H1 (cell line): ENCODE results near the gene GSTM2. TPM values are rescaled to one million over a fixed set of nuclear protein-coding genes. Genes with fewer than 3 reads are reported as not detected.

Source experiments
- CTCF ChIA-PET: fragments of 300-600 bp; sonication (Branson Sonifier 250); formaldehyde crosslinking; loops from one replicate; lab custom pipeline; 2021; ENCODE audit not compliant: partially characterized antibody; lab: Charles Lee
- POLR2A ChIA-PET: fragments of 300-600 bp; sonication (Branson Sonifier 250); formaldehyde crosslinking; loops from one replicate; lab custom pipeline; 2021; ENCODE audit warnings: inconsistent platforms; ENCODE audit not compliant: partially characterized antibody; lab: Charles Lee
- DNase-seq, 2 experiments: peaks; one replicate each; pipeline versions ENCODE4 v3.0.0 to v3.0.0-alpha.2; 2010 to 2022; ENCODE audit warnings: low spot score in 2 of 2, low read depth in 1 of 2, mixed read lengths in 1 of 2
- FAIRE-seq: peaks from 2 replicates; lab custom pipeline; 2011; peaks lifted over from hg19 to GRCh38; lab: Jason Lieb, UNC
- H2AFZ ChIP-seq: 2 replicates; pipeline ENCODE4 v1.8.1; 2012; ENCODE audit warnings: low read length, inconsistent platforms
- H2AK5ac ChIP-seq: 2 replicates; pipeline ENCODE4 v1.6.1; 2013; ENCODE audit warnings: low read depth, low read length
- H2BK120ac ChIP-seq: replicated peaks from 2 replicates; pipeline ENCODE3; 2013; ENCODE audit warnings: low read depth, low read length, inconsistent platforms
- H2BK12ac ChIP-seq: 2 replicates; pipeline ENCODE4 v1.6.1; 2013; ENCODE audit warnings: low read depth, low read length
- H2BK15ac ChIP-seq: 2 replicates; pipeline ENCODE4 v1.6.1; 2013; ENCODE audit warnings: low read length
- H2BK20ac ChIP-seq: 2 replicates; pipeline ENCODE4 v1.6.1; 2013; ENCODE audit warnings: low read length
- H2BK5ac ChIP-seq: 2 replicates; pipeline ENCODE4 v1.6.1; 2013; ENCODE audit warnings: low read depth, low read length
- H3K14ac ChIP-seq: 2 replicates; pipeline ENCODE4 v1.6.1; 2013; ENCODE audit warnings: inconsistent platforms; ENCODE audit not compliant: insufficient read length
- H3K18ac ChIP-seq: 2 replicates; pipeline ENCODE4 v1.6.1; 2013; ENCODE audit warnings: low read length; ENCODE audit errors: extremely low read depth
- H3K23ac ChIP-seq: 2 replicates; pipeline ENCODE4 v1.6.1; 2013; ENCODE audit warnings: inconsistent platforms; ENCODE audit not compliant: insufficient read length
- H3K23me2 ChIP-seq: 2 replicates; pipeline ENCODE4 v1.6.1; 2013; ENCODE audit warnings: low read depth, low read length
- H3K27ac ChIP-seq: 2 replicates; pipeline ENCODE4 v1.6.1; 2011; ENCODE audit warnings: low read depth, low read length, inconsistent platforms
- H3K27me3 ChIP-seq, 4 experiments: replicated peaks in 1 of 4; 1 replicate in 1 of 4; 2 replicates in 3 of 4; pipeline versions ENCODE4 v1.6.1 to v1.8.1; 2011 to 2013; ENCODE audit warnings: low read length in 3 of 4, mild to moderate bottlenecking in 3 of 4, inconsistent platforms in 2 of 4, mixed read lengths in 2 of 4, moderate library complexity in 1 of 4; ENCODE audit not compliant: control insufficient read depth in 3 of 4, insufficient read depth in 3 of 4; ENCODE audit errors: extremely low read depth in 1 of 4
- H3K36me3 ChIP-seq, 4 experiments: 2 replicates each; pipeline versions ENCODE4 v1.6.1 to v1.8.1; 2011 to 2013; ENCODE audit warnings: mild to moderate bottlenecking in 4 of 4, low read length in 3 of 4, moderate library complexity in 2 of 4, control low read depth in 1 of 4, inconsistent platforms in 1 of 4; ENCODE audit not compliant: insufficient read depth in 4 of 4, control insufficient read depth in 2 of 4
- H3K4ac ChIP-seq: replicated peaks from 2 replicates; pipeline ENCODE3; 2013; ENCODE audit warnings: low read length, low read depth, mixed read lengths, inconsistent platforms; ENCODE audit not compliant: insufficient read length
- H3K4me1 ChIP-seq, 4 experiments: replicated peaks in 1 of 4; 1 replicate in 1 of 4; 2 replicates in 3 of 4; pipeline versions ENCODE4 v1.6.1 to v1.8.1; 2011 to 2013; ENCODE audit warnings: low read length in 3 of 4, inconsistent platforms in 2 of 4, mixed read lengths in 1 of 4; ENCODE audit not compliant: insufficient read depth in 4 of 4, control insufficient read depth in 3 of 4
- H3K4me2 ChIP-seq, 2 experiments: 2 replicates each; pipeline versions ENCODE4 v1.6.1 to v1.8.1; 2011 to 2013; ENCODE audit warnings: low read depth in 2 of 2, low read length in 2 of 2, control low read depth in 1 of 2, inconsistent platforms in 1 of 2, mild to moderate bottlenecking in 1 of 2; ENCODE audit not compliant: insufficient read depth in 1 of 2
- H3K4me3 ChIP-seq, 4 experiments: fragments of 200-600, 300-600 bp in 1 of 4; sonication (generic), shearing (Covaris generic), sonication (Bioruptor Twin) in 1 of 4; 2 replicates each; pipeline versions ENCODE4 v1.5.1 to v1.8.1; 2011 to 2016; ENCODE audit warnings: low read length in 4 of 4, low read depth in 3 of 4, control low read depth in 2 of 4, inconsistent platforms in 2 of 4, mild to moderate bottlenecking in 2 of 4, mixed read lengths in 1 of 4, moderate library complexity in 1 of 4; ENCODE audit not compliant: insufficient read depth in 2 of 4; ENCODE audit errors: extremely low read depth in 1 of 4
- H3K56ac ChIP-seq: replicated peaks from 2 replicates; pipeline ENCODE3; 2013; ENCODE audit warnings: low read depth, mild to moderate bottlenecking, mixed read lengths, low read length, inconsistent platforms; ENCODE audit not compliant: insufficient read length
- H3K79me1 ChIP-seq: 2 replicates; pipeline ENCODE4 v1.6.1; 2013; ENCODE audit warnings: low read depth, low read length, control low read depth
- H3K79me2 ChIP-seq, 2 experiments: 2 replicates each; pipeline versions ENCODE4 v1.6.1 to v1.8.1; 2012 to 2013; ENCODE audit warnings: low read length in 2 of 2, mild to moderate bottlenecking in 2 of 2, inconsistent platforms in 1 of 2; ENCODE audit not compliant: insufficient read depth in 2 of 2, control insufficient read depth in 1 of 2
- H3K9ac ChIP-seq, 4 experiments: replicated peaks in 1 of 4; 1 replicate in 1 of 4; 2 replicates in 3 of 4; pipeline versions ENCODE4 v1.6.1 to v1.8.1; 2011 to 2013; ENCODE audit warnings: low read depth in 3 of 4, low read length in 3 of 4, control low read depth in 2 of 4, mild to moderate bottlenecking in 2 of 4, moderate library complexity in 2 of 4, inconsistent platforms in 1 of 4; ENCODE audit errors: extremely low read depth in 1 of 4
- H3K9me3 ChIP-seq, 2 experiments: 2 replicates each; pipeline versions ENCODE4 v1.6.1 to v1.8.1; 2012 to 2013; ENCODE audit warnings: mild to moderate bottlenecking in 2 of 2, moderate library complexity in 2 of 2, control low read depth in 1 of 2, inconsistent platforms in 1 of 2, low read depth in 1 of 2, low read length in 1 of 2, mixed read lengths in 1 of 2; ENCODE audit not compliant: insufficient read depth in 2 of 2
- H4K20me1 ChIP-seq, 2 experiments: replicated peaks in 1 of 2; 2 replicates each; pipeline versions ENCODE3 to v1.8.1; 2011 to 2013; ENCODE audit warnings: inconsistent platforms in 2 of 2, low read length in 2 of 2, mild to moderate bottlenecking in 1 of 2; ENCODE audit not compliant: insufficient read depth in 2 of 2, control insufficient read depth in 1 of 2
- H4K5ac ChIP-seq: 2 replicates; pipeline ENCODE4 v1.6.1; 2013; ENCODE audit warnings: low read length, low read depth, mixed read lengths, inconsistent platforms; ENCODE audit not compliant: insufficient read length
- H4K8ac ChIP-seq: 2 replicates; pipeline ENCODE4 v1.8.0; 2013; ENCODE audit warnings: mild to moderate bottlenecking, moderate library complexity, low read length, inconsistent platforms; ENCODE audit not compliant: insufficient read depth; ENCODE audit errors: extremely low read depth
- H4K91ac ChIP-seq: replicated peaks from 2 replicates; pipeline ENCODE3; 2013; ENCODE audit warnings: low read length, mixed read lengths, inconsistent platforms; ENCODE audit not compliant: insufficient read length
- CREB1 ChIP-seq: IDR thresholded peaks from 2 replicates; pipeline ENCODE4 v1.6.1; 2012; ENCODE audit warnings: inconsistent platforms
- CTBP2 ChIP-seq: IDR thresholded peaks from 2 replicates; pipeline ENCODE4 v1.7.0; 2011; ENCODE audit warnings: borderline replicate concordance, mild to moderate bottlenecking, moderate library complexity, mixed read lengths, low read length; ENCODE audit not compliant: insufficient read depth, insufficient read length
- FOSL1 ChIP-seq: IDR thresholded peaks from 2 replicates; pipeline ENCODE4 v1.6.1; 2011; ENCODE audit warnings: mild to moderate bottlenecking, low read depth, low read length, moderate library complexity; ENCODE audit not compliant: insufficient read depth
- KDM1A ChIP-seq: fragments of 200-600, 300-600 bp; sonication (generic); IDR thresholded peaks from 2 replicates; pipeline ENCODE4 v1.7.1; 2016; ENCODE audit warnings: mild to moderate bottlenecking, low read length, borderline replicate concordance
- POLR2AphosphoS5 ChIP-seq: IDR thresholded peaks from 2 replicates; pipeline ENCODE4 v1.6.1; 2011; ENCODE audit warnings: low read depth, low read length
- SIRT6 ChIP-seq: IDR thresholded peaks from one replicate; pipeline ENCODE4 v1.7.1; 2012; ENCODE audit warnings: low read length, inconsistent platforms
- TAF7 ChIP-seq: optimal IDR thresholded peaks from 2 replicates; pipeline ENCODE3; 2011; ENCODE audit warnings: low read depth, mild to moderate bottlenecking, inconsistent platforms, low read length, moderate library complexity, borderline replicate concordance
- ZNF274 ChIP-seq: IDR thresholded peaks from 2 replicates; pipeline ENCODE4 v1.7.0; 2012; ENCODE audit warnings: low read length, borderline replicate concordance; ENCODE audit errors: extremely low read depth
- WGBS, 2 experiments: shearing (Covaris generic) in 1 of 2; methylation state at CpG; one replicate each; pipeline versions ENCODE4 v1.1.6 to v1.1.7; 2013 to 2015; ENCODE audit warnings: low lambda C conversion rate in 2 of 2, mixed read lengths in 2 of 2, inconsistent platforms in 1 of 2, low coverage in 1 of 2, missing lambda C conversion rate in 1 of 2; ENCODE audit not compliant: insufficient replicate concordance in 2 of 2, insufficient coverage in 1 of 2, insufficient read length in 1 of 2; ENCODE audit errors: extremely low coverage in 1 of 2, missing lambda C conversion rate in 1 of 2; 5-methylcytosine and 5-hydroxymethylcytosine counted together
- polyA plus RNA-seq, 7 experiments: library from polyadenylated mRNA; depleted of rRNA in 3 of 7; stranded (reverse) in 5 of 7; unstranded in 2 of 7; fragments of >200 nt in 5 of 7; fragments of 200-250 nt in 2 of 7; gene quantifications; 1 replicate in 5 of 7; 2 replicates in 1 of 7; 4 replicates in 1 of 7; pipeline versions ENCODE4 v1.2.1 to v1.2.3, GENCODE V29; 2011 to 2013; ENCODE audit warnings: missing spikeins in 2 of 7, mixed read lengths in 2 of 7
- total RNA-seq: library from RNA; stranded (reverse); fragmentation: NEBNext Ultra II Directional; extraction: Animal tissue kit (Norgen Biotek cat#: 25700); gene quantifications from 2 replicates; pipeline ENCODE4 v1.2.1, GENCODE V29; 2021
- TF ChIP-seq, protein P1 (sequence below): IDR thresholded peaks from 2 replicates; pipeline ENCODE4 v1.6.1; 2012; ENCODE audit warnings: inconsistent platforms

Gene GSTM2
- total and polyA plus RNA-seq, 2 of the 8 experiments (the other 6 are each of a cell fraction or from before 2014, with no cell fraction given): 9.6 to 23.1 TPM

DNA sequence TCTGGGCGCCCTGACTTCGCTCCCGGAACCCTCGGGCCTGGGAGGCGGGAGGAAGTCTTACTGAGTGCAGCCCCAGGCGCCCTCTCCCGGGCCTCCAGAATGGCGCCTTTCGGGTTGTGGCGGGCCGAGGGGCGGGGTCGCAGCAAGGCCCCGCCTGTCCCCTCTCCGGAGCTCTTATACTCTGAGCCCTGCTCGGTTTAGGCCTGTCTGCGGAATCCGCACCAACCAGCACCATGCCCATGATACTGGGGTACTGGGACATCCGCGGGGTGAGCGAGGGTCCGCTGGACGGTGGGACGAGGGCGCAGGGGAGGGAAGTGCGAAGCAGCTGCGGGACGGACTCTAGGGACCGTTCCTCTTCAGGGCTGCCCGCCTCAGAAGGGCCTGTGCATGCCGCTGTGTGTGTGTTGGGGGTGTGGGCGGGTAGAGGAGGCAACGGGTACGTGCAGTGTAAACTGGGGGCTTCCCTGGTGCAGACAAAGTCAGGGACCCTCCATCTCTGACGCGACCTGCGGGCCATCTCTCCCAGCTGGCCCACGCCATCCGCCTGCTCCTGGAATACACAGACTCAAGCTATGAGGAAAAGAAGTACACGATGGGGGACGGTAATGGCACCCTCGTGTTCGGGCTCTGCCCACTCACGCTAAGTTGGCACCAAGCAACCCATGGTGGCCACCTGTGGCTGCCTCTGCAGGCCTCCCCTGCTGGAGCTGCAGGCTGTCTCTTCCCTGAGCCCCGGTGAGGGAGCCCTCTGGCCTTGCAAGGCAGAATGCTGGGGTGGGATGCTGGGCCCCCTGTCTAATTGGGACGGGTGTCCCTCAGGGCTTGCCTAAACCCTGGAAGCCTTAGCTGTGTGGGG, 20.0 kb downstream of the GSTM2 start, which contains the start of gene GSTM1:
TSS of gene GSTM1 (plus strand) at position 177 of the 859 bp plus-strand sequence. CDS start at position 234, 57 bp downstream.
- H2AK5ac ChIP-seq: no peak within 1 kb of the TSS
- no peaks in the 10 kb centered on the region for H3K79me2 ChIP-seq
- no peak within 1 kb of the TSS for H3K23ac ChIP-seq
- H2AFZ ChIP-seq: peak within 1 kb of the TSS; percentile 98; the same call in 1 of the 2 replicates
- H3K4me1 ChIP-seq: peaks cover 0 to 5% (median 3%) of the 10 kb centered on the region in 4 experiments; a peak in 3 of 7 replicates
- H2BK5ac ChIP-seq: no peak within 1 kb of the TSS; the same call in 1 of the 2 replicates
- H4K8ac ChIP-seq: peak within 1 kb of the TSS; percentile 96
- H2BK120ac ChIP-seq: no peak within 1 kb of the TSS
- H3K14ac ChIP-seq: no peak within 1 kb of the TSS
- H3K9ac ChIP-seq: peak within 1 kb of the TSS in 3 of 4 experiments; percentile 69 to 74 (median 74); a peak in 6 of 7 replicates
- 0 out of 4 replicates have a peak, but pooled peaks cover 0 to 2% of the 10 kb centered on the region in 2 experiments for H3K9me3 ChIP-seq
- CTCF ChIA-PET: interaction anchor here (0.6 to 5.4 kb wide), 14 partner anchors 8 to 188 kb away, joined by 3 to 60 read pairs (median 4); partner anchors contain the start of gene GSTM4
- peak within 1 kb of the TSS; percentile 22; the same call in 1 of the 2 replicates for H2BK12ac ChIP-seq
- H3K23me2 ChIP-seq: peaks cover 4% of the 10 kb centered on the region; the same call in 1 of the 2 replicates
- DNase-seq: peak; percentile 49 to 89
- peak within 1 kb of the TSS; percentile 45 to 62 (median 50) for H3K4me3 ChIP-seq
- H3K36me3 ChIP-seq: no peaks in the 10 kb centered on the region
- no peaks in the 10 kb centered on the region for H4K20me1 ChIP-seq
- WGBS, 2 experiments: 25% methylated on average over 40 of the region's 46 CpGs; no CpG with 5 or more reads in 1 of the 2 experiments
- H3K4me2 ChIP-seq: peak within 1 kb of the TSS; percentile 63 to 90
- H3K18ac ChIP-seq: peak within 1 kb of the TSS; percentile 99
- peak within 1 kb of the TSS; percentile 78 for H3K4ac ChIP-seq
- peak within 1 kb of the TSS; percentile 91 for H4K5ac ChIP-seq
- FAIRE-seq: no peak
- no peak within 1 kb of the TSS for H3K27ac ChIP-seq
- H2BK15ac ChIP-seq: 0 out of 2 replicates have a peak within 1 kb of the TSS, but pooled peaks have one; percentile 95
- H4K91ac ChIP-seq: peak within 1 kb of the TSS; percentile 91
- POLR2A ChIA-PET: interaction anchor here (0.8 to 1.6 kb wide), 8 partner anchors 17 to 301 kb away, joined by 3 to 5 read pairs (median 4); partner anchors contain the start of gene GSTM4
- H3K56ac ChIP-seq: no peak within 1 kb of the TSS
- H3K27me3 ChIP-seq: no peaks in the 10 kb centered on the region
- no peak within 1 kb of the TSS for H2BK20ac ChIP-seq
- H3K79me1 ChIP-seq: no peaks in the 10 kb centered on the region
- TF ChIP-seq FOSL1 (no peak), KDM1A (no peak), ZNF274 (no peak), SIRT6 (no peak), CREB1 (no peak), POLR2AphosphoS5 (0 out of 2 replicates have a peak, but pooled peaks have one; percentile 52), CTBP2 (no peak), TAF7 (no peak)
- TF ChIP-seq, protein P1, sequence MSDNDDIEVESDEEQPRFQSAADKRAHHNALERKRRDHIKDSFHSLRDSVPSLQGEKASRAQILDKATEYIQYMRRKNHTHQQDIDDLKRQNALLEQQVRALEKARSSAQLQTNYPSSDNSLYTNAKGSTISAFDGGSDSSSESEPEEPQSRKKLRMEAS: peak; percentile 16; the same call in 1 of the 2 replicates
